Medulla oblongata (tissue), 1 donor: Measurements from ENCODE around the gene ADI1.
"Not testable (repeated sequence)": the region's sequence is repeated elsewhere in the genome, so short reads cannot be mapped to it uniquely, and the experiment has no call there.

Experiments used
- DNase-seq: peaks from one replicate; pipeline ENCODE4 v3.0.0-alpha.2; 2015; ENCODE audit errors: extremely low spot score

ADI1 gene

GRCh38 chr2:3463186-3463835 lies 56.0 kb downstream of the ADI1 start:
- DNase-seq: no peak

GRCh38 chr2:3462493-3463104 lies 56.7 kb downstream of the ADI1 start:
- no peak for DNase-seq

- DNase-seq: peak; percentile 86
Observed at GRCh38 chr2:3461801-3462492, 57.4 kb downstream of the ADI1 start.

- no peak for DNase-seq
Observed at GRCh38 chr2:3460831-3461800, 58.2 kb downstream of the ADI1 start.

- no peak for DNase-seq
Observed at GRCh38 chr2:3460156-3460555, 59.2 kb downstream of the ADI1 start.

- DNase-seq: no peak
Observed at GRCh38 chr2:3459185-3460015, 59.9 kb downstream of the ADI1 start.

GRCh38 chr2:3458396-3459184 lies 60.7 kb downstream of the ADI1 start:
- no peak for DNase-seq

- DNase-seq: no peak
Observed at GRCh38 chr2:3457524-3458395, 61.6 kb downstream of the ADI1 start.

GRCh38 chr2:3456125-3456524 lies 63.2 kb downstream of the ADI1 start:
- DNase-seq: no peak

- no peak for DNase-seq
Observed at GRCh38 chr2:3454802-3455201, 64.5 kb downstream of the ADI1 start.

- not testable (repeated sequence) for DNase-seq
Observed at GRCh38 chr2:3454005-3454404, 65.3 kb downstream of the ADI1 start.

GRCh38 chr2:3453190-3453999 lies 65.9 kb downstream of the ADI1 start:
- no peak for DNase-seq

GRCh38 chr2:3451926-3452671 lies 67.2 kb downstream of the ADI1 start:
- DNase-seq: no peak

GRCh38 chr2:3451169-3451568 lies 68.2 kb downstream of the ADI1 start:
- DNase-seq: no peak

- DNase-seq: no peak
Observed at GRCh38 chr2:3450385-3451010, 68.8 kb downstream of the ADI1 start.

GRCh38 chr2:3449936-3450335 lies 69.4 kb downstream of the ADI1 start:
- no peak for DNase-seq

GRCh38 chr2:3449086-3449485 lies 70.2 kb downstream of the ADI1 start:
- DNase-seq: no peak
